Superior temporal gyrus (tissue), 1 donor: Measurements from ENCODE around the gene HPN.
A peak's percentile ranks its signal among the peaks of the same experiment; 100 is the strongest.
"Not testable (repeated sequence)": the region's sequence is repeated elsewhere in the genome, so short reads cannot be mapped to it uniquely, and the experiment has no call there.

Experiments
- DNase-seq: peaks from one replicate; pipeline ENCODE4 v3.0.0-alpha.2; 2016; ENCODE audit errors: extremely low spot score

The HPN gene

GRCh38 chr19:35042954-35043604, 1.6 kb downstream of the HPN start:
- DNase-seq: no peak

- no peak for DNase-seq
These were observed 2.4 kb downstream of the HPN start for GRCh38 chr19:35043906-35044305.

GRCh38 chr19:35044317-35045117, 3.0 kb downstream of the HPN start:
- DNase-seq: peak; percentile 94

- DNase-seq: peak; percentile 72
These were observed 4.3 kb downstream of the HPN start for GRCh38 chr19:35045667-35046300.

- no peak for DNase-seq
These were observed 4.9 kb downstream of the HPN start for GRCh38 chr19:35046461-35046860.

GRCh38 chr19:35048911-35049411, 7.4 kb downstream of the HPN start:
- peak; percentile 83 for DNase-seq

- DNase-seq: peak; percentile 79
These were observed 7.9 kb downstream of the HPN start for GRCh38 chr19:35049456-35049855.

GRCh38 chr19:35050662-35051061, 9.1 kb downstream of the HPN start:
- peak; percentile 15 for DNase-seq

- DNase-seq: not testable (repeated sequence)
These were observed 9.7 kb downstream of the HPN start for GRCh38 chr19:35051268-35051667.

- DNase-seq: no peak
These were observed 10.3 kb downstream of the HPN start for GRCh38 chr19:35051796-35052195.

- DNase-seq: no peak
These were observed 11.2 kb downstream of the HPN start for GRCh38 chr19:35052599-35053190.

GRCh38 chr19:35053667-35054293, 12.3 kb downstream of the HPN start:
- DNase-seq: no peak

GRCh38 chr19:35054626-35055025, 13.1 kb downstream of the HPN start:
- DNase-seq: no peak

- no peak for DNase-seq
These were observed 14.2 kb downstream of the HPN start for GRCh38 chr19:35055715-35056179.

GRCh38 chr19:35056513-35057063, 15.1 kb downstream of the HPN start:
- DNase-seq: no peak

GRCh38 chr19:35058370-35058769, 16.8 kb downstream of the HPN start:
- no peak for DNase-seq

GRCh38 chr19:35059006-35059798, 17.7 kb downstream of the HPN start:
- no peak for DNase-seq

- no peak for DNase-seq
These were observed 18.2 kb downstream of the HPN start for GRCh38 chr19:35059799-35060091.

GRCh38 chr19:35060160-35060855, 18.8 kb downstream of the HPN start:
- DNase-seq: no peak
